ENCODE data around the gene KLHDC3. TPM values are rescaled to one million over a fixed set of nuclear protein-coding genes. Genes with fewer than 3 reads are reported as not detected.

Gene KLHDC3
- total RNA-seq, 1 experiment from 2014 or later = 122 TPM

DNA sequence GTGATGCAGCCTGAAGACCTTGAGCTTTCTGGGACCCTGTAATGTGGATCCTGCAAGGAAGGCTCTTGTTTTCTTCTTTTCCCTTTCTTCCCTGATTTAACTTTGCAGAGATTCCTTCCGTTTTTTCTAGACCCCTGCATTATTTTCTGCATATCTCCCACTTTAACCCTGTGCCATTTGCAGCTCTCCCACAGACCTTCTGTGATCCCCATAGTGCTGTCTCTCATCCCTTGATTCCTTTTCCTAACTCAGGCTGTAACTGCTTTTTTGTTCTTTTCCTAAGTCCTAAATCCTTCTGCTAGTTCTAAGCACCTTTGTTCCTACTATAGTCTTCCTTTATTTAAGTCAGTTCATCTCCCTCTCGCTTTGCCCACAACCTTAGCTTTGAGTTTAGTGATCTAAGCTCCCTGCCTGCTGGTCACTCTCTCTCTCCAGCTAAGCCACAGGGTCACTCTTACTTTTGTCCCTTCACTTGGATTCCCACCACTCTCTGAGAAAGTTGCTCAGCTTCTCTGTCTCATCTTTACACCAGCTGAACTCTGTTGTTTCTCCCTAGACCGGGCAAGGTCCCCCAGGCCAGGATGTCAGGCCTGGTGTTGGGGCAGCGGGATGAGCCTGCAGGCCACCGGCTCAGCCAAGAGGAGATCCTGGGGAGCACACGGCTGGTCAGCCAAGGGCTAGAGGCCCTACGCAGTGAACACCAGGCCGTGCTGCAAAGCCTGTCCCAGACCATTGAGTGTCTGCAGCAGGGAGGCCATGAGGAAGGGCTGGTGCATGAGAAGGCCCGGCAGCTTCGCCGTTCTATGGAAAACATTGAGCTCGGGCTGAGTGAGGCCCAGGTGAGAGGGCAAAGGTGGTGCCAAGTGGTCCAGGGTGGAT is 46.9 kb downstream of the KLHDC3 start:
- H3K36me3 ChIP-seq (ENCODE audit: low read depth) = no peaks in the 10 kb centered on the region; the same call in 1 of the 2 replicates
- peak overlapping the region; percentile 80 for H3K4me3 ChIP-seq
- peaks cover 32% of the 10 kb centered on the region for H3K79me2 ChIP-seq (ENCODE audit: low read depth)
- ChIA-PET CTCF (interaction anchor here (0.6 kb wide), 1 partner anchor 83 kb away, joined by 3 read pairs; no protein-coding TSS in a partner anchor), POLR2A (ENCODE audit: unreplicated experiment) (interaction anchor here (0.6 to 0.7 kb wide), 4 partner anchors 15 to 1024 kb away, joined by 3 to 5 read pairs (median 4); partner anchors contain the start of gene PTK7)
- H3K27ac ChIP-seq = peak overlapping the region; percentile 61
- no peaks in the 10 kb centered on the region for H3K9me3 ChIP-seq (ENCODE audit: insufficient read depth, low read depth)
- H3K4me2 ChIP-seq = peak overlapping the region; percentile 86
- no peaks in the 10 kb centered on the region for H4K20me1 ChIP-seq (ENCODE audit: insufficient read depth)
- BruUV-seq (replicated peaks) = TSS peak; percentile 38
- H3K9me2 ChIP-seq (ENCODE audit: insufficient read depth) = no peaks in the 10 kb centered on the region
- DNase-seq = no peak
- H2AFZ ChIP-seq = no peak overlapping the region
- H3K4me1 ChIP-seq (replicated peaks; ENCODE audit: insufficient read depth) = peaks cover 22% of the 10 kb centered on the region
- no peak for TF ChIP-seq EZH2 (IDR thresholded peaks at IDR 0.05; ENCODE audit: low read depth)
- TF ChIP-seq, protein P1, sequence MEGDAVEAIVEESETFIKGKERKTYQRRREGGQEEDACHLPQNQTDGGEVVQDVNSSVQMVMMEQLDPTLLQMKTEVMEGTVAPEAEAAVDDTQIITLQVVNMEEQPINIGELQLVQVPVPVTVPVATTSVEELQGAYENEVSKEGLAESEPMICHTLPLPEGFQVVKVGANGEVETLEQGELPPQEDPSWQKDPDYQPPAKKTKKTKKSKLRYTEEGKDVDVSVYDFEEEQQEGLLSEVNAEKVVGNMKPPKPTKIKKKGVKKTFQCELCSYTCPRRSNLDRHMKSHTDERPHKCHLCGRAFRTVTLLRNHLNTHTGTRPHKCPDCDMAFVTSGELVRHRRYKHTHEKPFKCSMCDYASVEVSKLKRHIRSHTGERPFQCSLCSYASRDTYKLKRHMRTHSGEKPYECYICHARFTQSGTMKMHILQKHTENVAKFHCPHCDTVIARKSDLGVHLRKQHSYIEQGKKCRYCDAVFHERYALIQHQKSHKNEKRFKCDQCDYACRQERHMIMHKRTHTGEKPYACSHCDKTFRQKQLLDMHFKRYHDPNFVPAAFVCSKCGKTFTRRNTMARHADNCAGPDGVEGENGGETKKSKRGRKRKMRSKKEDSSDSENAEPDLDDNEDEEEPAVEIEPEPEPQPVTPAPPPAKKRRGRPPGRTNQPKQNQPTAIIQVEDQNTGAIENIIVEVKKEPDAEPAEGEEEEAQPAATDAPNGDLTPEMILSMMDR (conservative IDR thresholded peaks at IDR 0.05) = no peak
- H3F3A ChIP-seq (ENCODE audit: insufficient read depth, low read depth) = peaks cover 15% of the 10 kb centered on the region; the same call in 1 of the 2 replicates
- intact Hi-C loops (cut with micrococcal nuclease; ENCODE audit: unreplicated experiment) = no loop called here
- H3K27me3 ChIP-seq (ENCODE audit: insufficient read depth, low read depth) = no peaks in the 10 kb centered on the region

DNA sequence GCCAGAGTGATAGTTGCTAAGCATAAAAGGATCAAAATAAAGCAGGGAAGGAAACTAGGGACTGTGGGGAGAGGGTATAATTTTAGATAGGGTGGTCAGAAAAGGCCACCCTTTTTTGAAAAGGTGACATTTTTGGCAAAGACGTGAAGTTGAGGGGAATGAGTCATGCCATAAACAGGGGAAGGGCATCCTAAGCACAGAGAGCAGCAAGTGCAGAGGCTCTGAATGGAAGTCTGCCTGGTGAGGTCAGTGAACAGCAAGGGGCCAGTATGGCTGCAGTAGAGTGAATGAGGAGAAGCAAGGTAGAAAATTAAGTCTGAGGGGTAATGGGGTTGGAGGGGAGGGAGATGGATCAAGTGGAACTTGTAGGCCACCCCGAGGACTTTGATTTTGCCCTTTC is 47.8 kb downstream of the KLHDC3 start:
- peaks cover 32% of the 10 kb centered on the region for H3K79me2 ChIP-seq (ENCODE audit: low read depth)
- no peak overlapping the region; the same call in 1 of the 2 replicates for H3K4me2 ChIP-seq
- no peaks in the 10 kb centered on the region for H3K9me2 ChIP-seq (ENCODE audit: insufficient read depth)
- no peak overlapping the region for H2AFZ ChIP-seq
- no peaks in the 10 kb centered on the region; the same call in 1 of the 2 replicates for H3K36me3 ChIP-seq (ENCODE audit: low read depth)
- no peak overlapping the region for H3K27ac ChIP-seq
- peaks cover 12% of the 10 kb centered on the region; the same call in 1 of the 2 replicates for H3F3A ChIP-seq (ENCODE audit: insufficient read depth, low read depth)
- intact Hi-C loops (cut with micrococcal nuclease; ENCODE audit: unreplicated experiment) = no loop called here
- H4K20me1 ChIP-seq (ENCODE audit: insufficient read depth) = no peaks in the 10 kb centered on the region
- peaks cover 22% of the 10 kb centered on the region for H3K4me1 ChIP-seq (replicated peaks; ENCODE audit: insufficient read depth)
- no peaks in the 10 kb centered on the region for H3K27me3 ChIP-seq (ENCODE audit: insufficient read depth, low read depth)
- TF ChIP-seq, protein P1 (conservative IDR thresholded peaks at IDR 0.05) = no peak
- TF ChIP-seq EZH2 (IDR thresholded peaks at IDR 0.05; ENCODE audit: low read depth) = no peak
- POLR2A ChIA-PET (ENCODE audit: unreplicated experiment) = no interaction called here
- DNase-seq = no peak
- CTCF ChIA-PET = no interaction called here
- no peak overlapping the region for H3K4me3 ChIP-seq
- H3K9me3 ChIP-seq (ENCODE audit: insufficient read depth, low read depth) = no peaks in the 10 kb centered on the region
- no TSS peak for BruUV-seq (replicated peaks)

DNA sequence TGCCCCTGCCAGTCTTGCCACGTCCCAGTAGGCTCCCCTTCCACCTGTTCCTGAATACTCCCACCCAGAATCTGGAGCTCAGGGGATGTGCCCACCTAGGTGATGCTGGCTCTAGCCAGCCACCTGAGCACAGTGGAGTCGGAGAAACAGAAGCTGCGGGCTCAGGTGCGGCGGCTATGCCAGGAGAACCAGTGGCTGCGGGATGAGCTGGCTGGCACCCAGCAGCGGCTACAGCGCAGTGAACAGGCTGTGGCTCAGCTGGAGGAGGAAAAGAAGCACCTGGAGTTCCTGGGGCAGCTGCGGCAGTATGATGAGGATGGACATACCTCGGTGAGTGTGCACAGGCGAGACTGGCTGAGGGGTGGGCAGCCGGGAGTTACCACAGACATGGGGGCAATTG is 48.8 kb downstream of the KLHDC3 start:
- peaks cover 24% of the 10 kb centered on the region for H3K79me2 ChIP-seq (ENCODE audit: low read depth)
- H3K4me2 ChIP-seq = no peak overlapping the region
- DNase-seq = no peak
- BruUV-seq (replicated peaks) = no TSS peak
- CTCF ChIA-PET = interaction anchor here (0.7 kb wide), 1 partner anchor 60 kb away, joined by 4 read pairs; no protein-coding TSS in a partner anchor
- no peaks in the 10 kb centered on the region for H3K27me3 ChIP-seq (ENCODE audit: insufficient read depth, low read depth)
- intact Hi-C loops (cut with micrococcal nuclease; ENCODE audit: unreplicated experiment) = no loop called here
- H4K20me1 ChIP-seq (ENCODE audit: insufficient read depth) = no peaks in the 10 kb centered on the region
- peaks cover 22% of the 10 kb centered on the region for H3K4me1 ChIP-seq (replicated peaks; ENCODE audit: insufficient read depth)
- TF ChIP-seq EZH2 (IDR thresholded peaks at IDR 0.05; ENCODE audit: low read depth) = no peak
- H3K9me2 ChIP-seq (ENCODE audit: insufficient read depth) = no peaks in the 10 kb centered on the region
- H3F3A ChIP-seq (ENCODE audit: insufficient read depth, low read depth) = peaks cover 12% of the 10 kb centered on the region; the same call in 1 of the 2 replicates
- no peaks in the 10 kb centered on the region for H3K9me3 ChIP-seq (ENCODE audit: insufficient read depth, low read depth)
- H3K4me3 ChIP-seq = no peak overlapping the region
- no peak overlapping the region for H2AFZ ChIP-seq
- POLR2A ChIA-PET (ENCODE audit: unreplicated experiment) = interaction anchor here (0.6 kb wide), 1 partner anchor 49 kb away, joined by 4 read pairs; no protein-coding TSS in a partner anchor
- no peaks in the 10 kb centered on the region; the same call in 1 of the 2 replicates for H3K36me3 ChIP-seq (ENCODE audit: low read depth)
- H3K27ac ChIP-seq = no peak overlapping the region

All from PC-9 (cell line).